ENCODE data around the gene AKIRIN2.

AKIRIN2 gene

DNA sequence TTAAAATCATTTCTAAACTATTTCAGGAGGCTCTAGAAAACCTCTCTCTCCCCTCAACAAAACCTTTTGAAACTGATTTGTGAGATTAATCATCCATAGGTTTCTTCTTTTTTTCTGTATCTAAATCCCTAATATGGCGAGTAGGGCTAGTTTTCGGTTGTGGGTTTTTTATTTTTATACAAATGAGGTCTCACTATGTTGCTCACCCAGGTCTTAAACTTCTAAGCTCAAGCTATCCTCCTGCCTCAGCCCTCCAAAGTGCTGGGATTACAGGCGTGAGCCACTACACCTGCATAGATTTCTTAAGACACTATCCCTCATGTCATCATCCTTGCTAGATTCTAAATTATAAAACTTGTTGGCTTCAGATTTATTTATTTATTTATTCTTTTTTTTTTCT lies 68.2 kb downstream of the AKIRIN2 start:
- no peak overlapping the region for H3K27ac ChIP-seq (ENCODE audit: low read depth, low read length)
- no peaks in the 10 kb centered on the region for H3K27me3 ChIP-seq (ENCODE audit: control insufficient read depth in 1 of 2, insufficient read depth in 2 of 2, low read length in 2 of 2)
- H3K4me3 ChIP-seq (ENCODE audit: low read depth in 1 of 2, low read length in 2 of 2) = no peak overlapping the region
- H3K9ac ChIP-seq (ENCODE audit: low read depth in 1 of 2, low read length in 2 of 2) = no peak overlapping the region
- H3K4me1 ChIP-seq (ENCODE audit: control insufficient read depth in 1 of 2, insufficient read depth in 2 of 2, low read length in 2 of 2) = peaks cover 0 to 1% of the 10 kb centered on the region in 2 donors
- H3K9me3 ChIP-seq (ENCODE audit: control insufficient read depth in 1 of 2, low read length in 2 of 2) = no peaks in the 10 kb centered on the region
- peaks cover 10 to 20% of the 10 kb centered on the region in 2 donors for H3K36me3 ChIP-seq (ENCODE audit: control insufficient read depth in 1 of 2, insufficient read depth in 2 of 2, low read length in 2 of 2)

DNA sequence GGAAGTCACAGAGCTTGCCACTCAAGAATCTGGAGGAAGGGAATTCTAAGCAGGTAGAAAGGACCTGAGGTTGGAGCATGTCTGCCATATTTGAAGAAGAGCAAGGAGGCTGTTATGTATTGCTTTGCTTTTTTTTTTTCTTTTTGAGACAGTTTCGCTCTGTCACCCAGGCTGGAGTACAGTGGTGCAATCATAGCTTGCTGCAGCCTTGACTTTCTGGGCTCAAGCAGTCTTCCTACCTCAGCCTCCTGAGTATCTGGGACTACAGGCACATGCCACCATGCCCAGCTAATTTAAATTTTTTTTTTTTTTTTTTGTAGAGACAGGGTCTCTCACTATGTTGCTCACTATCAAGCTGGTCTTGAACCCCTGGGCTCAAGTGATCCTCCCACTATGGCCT lies 71.3 kb downstream of the AKIRIN2 start:
- Histone ChIP-seq H3K4me1 (ENCODE audit: control insufficient read depth in 1 of 2, insufficient read depth in 2 of 2, low read length in 2 of 2) (peaks cover 4 to 6% of the 10 kb centered on the region in 2 donors), H3K4me3 (ENCODE audit: low read depth in 1 of 2, low read length in 2 of 2) (no peak overlapping the region), H3K9ac (ENCODE audit: low read depth in 1 of 2, low read length in 2 of 2) (no peak overlapping the region), H3K9me3 (ENCODE audit: control insufficient read depth in 1 of 2, low read length in 2 of 2) (no peaks in the 10 kb centered on the region), H3K27ac (ENCODE audit: low read depth, low read length) (no peak overlapping the region), H3K36me3 (ENCODE audit: control insufficient read depth in 1 of 2, insufficient read depth in 2 of 2, low read length in 2 of 2) (peaks cover 0 to 8% of the 10 kb centered on the region in 2 donors), H3K27me3 (ENCODE audit: control insufficient read depth in 1 of 2, insufficient read depth in 2 of 2, low read length in 2 of 2) (no peaks in the 10 kb centered on the region)

DNA sequence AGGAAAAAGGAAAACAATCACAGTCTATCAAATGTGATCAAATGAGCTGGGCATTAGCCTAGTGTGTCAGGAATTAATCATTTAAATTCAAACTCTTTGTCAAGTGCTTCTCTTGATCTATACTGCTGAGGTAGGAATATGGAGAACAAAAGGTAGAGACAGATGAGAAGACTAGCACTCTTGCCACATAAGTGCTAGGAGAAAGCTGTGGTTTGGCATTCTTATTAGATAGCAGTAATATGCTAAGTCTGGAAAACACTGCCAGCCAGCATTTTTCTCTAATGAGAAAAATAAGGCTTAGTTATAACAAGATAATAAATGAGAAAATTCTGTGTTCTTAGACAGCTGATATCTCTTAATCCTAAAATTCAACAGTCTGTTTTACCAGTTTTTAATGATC lies 73.2 kb downstream of the AKIRIN2 start:
- Histone ChIP-seq H3K4me3 (ENCODE audit: low read depth in 1 of 2, low read length in 2 of 2) (no peak overlapping the region), H3K27me3 (ENCODE audit: control insufficient read depth in 1 of 2, insufficient read depth in 2 of 2, low read length in 2 of 2) (no peaks in the 10 kb centered on the region), H3K36me3 (ENCODE audit: control insufficient read depth in 1 of 2, insufficient read depth in 2 of 2, low read length in 2 of 2) (no peaks in the 10 kb centered on the region), H3K4me1 (ENCODE audit: control insufficient read depth in 1 of 2, insufficient read depth in 2 of 2, low read length in 2 of 2) (peaks cover 4 to 6% of the 10 kb centered on the region in 2 donors), H3K9ac (ENCODE audit: low read depth in 1 of 2, low read length in 2 of 2) (no peak overlapping the region), H3K9me3 (ENCODE audit: control insufficient read depth in 1 of 2, low read length in 2 of 2) (no peaks in the 10 kb centered on the region), H3K27ac (ENCODE audit: low read depth, low read length) (no peak overlapping the region)

DNA sequence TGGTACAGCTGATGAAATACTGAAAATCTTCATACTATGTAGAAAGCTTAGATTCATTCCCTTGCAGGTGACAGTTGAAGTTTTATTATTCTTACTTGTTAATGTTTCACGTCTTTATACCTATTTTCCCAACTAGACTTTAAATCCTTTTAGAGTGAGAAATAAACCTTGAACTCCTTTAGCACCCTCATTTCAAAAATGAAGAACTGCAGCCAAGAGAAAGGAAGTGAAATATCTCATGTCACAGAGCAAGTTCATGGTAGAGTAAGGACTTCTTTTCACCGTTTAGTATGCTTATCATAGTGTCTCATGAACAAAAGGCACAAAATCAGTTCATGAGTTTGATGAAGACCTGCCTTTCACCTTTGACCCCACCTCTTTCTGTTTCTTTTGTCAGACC lies 73.6 kb downstream of the AKIRIN2 start:
- Histone ChIP-seq H3K9ac (ENCODE audit: low read depth in 1 of 2, low read length in 2 of 2) (no peak overlapping the region), H3K4me3 (ENCODE audit: low read depth in 1 of 2, low read length in 2 of 2) (no peak overlapping the region), H3K9me3 (ENCODE audit: control insufficient read depth in 1 of 2, low read length in 2 of 2) (no peaks in the 10 kb centered on the region), H3K27me3 (ENCODE audit: control insufficient read depth in 1 of 2, insufficient read depth in 2 of 2, low read length in 2 of 2) (no peaks in the 10 kb centered on the region), H3K36me3 (ENCODE audit: control insufficient read depth in 1 of 2, insufficient read depth in 2 of 2, low read length in 2 of 2) (no peaks in the 10 kb centered on the region), H3K4me1 (ENCODE audit: control insufficient read depth in 1 of 2, insufficient read depth in 2 of 2, low read length in 2 of 2) (peaks cover 4 to 6% of the 10 kb centered on the region in 2 donors), H3K27ac (ENCODE audit: low read depth, low read length) (no peak overlapping the region)
